ENCODE data around the gene ZBTB1.

Gene ZBTB1

GRCh38 chr14:64522591-64523355 is 18.2 kb downstream of the ZBTB1 start:
- H3K4me3 ChIP-seq (replicated peaks; ENCODE audit: low read depth, low read length): no peak overlapping the region
- TF ChIP-seq CTCF (IDR thresholded peaks at IDR 0.05; ENCODE audit: low read length, missing control alignments): no peak
- DNase-seq (ENCODE audit: low read depth): no peak

GRCh38 chr14:64525354-64525753 is 20.8 kb downstream of the ZBTB1 start:
- DNase-seq (ENCODE audit: low read depth): no peak
- no peak overlapping the region for H3K4me3 ChIP-seq (replicated peaks; ENCODE audit: low read depth, low read length)
- no peak for TF ChIP-seq CTCF (IDR thresholded peaks at IDR 0.05; ENCODE audit: low read length, missing control alignments)

GRCh38 chr14:64531567-64531966 is 27.0 kb downstream of the ZBTB1 start:
- no peak for DNase-seq (ENCODE audit: low read depth)
- TF ChIP-seq CTCF (IDR thresholded peaks at IDR 0.05; ENCODE audit: low read length, missing control alignments): no peak
- H3K4me3 ChIP-seq (replicated peaks; ENCODE audit: low read depth, low read length): no peak overlapping the region

GRCh38 chr14:64536488-64537245 is 32.1 kb downstream of the ZBTB1 start:
- no peak for TF ChIP-seq CTCF (IDR thresholded peaks at IDR 0.05; ENCODE audit: low read length, missing control alignments)
- DNase-seq (ENCODE audit: low read depth): peak; percentile 44
- H3K4me3 ChIP-seq (replicated peaks; ENCODE audit: low read depth, low read length): no peak overlapping the region

- DNase-seq (ENCODE audit: low read depth): peak; percentile 100
- peak; percentile 76 for TF ChIP-seq CTCF (IDR thresholded peaks at IDR 0.05; ENCODE audit: low read length, missing control alignments)
- H3K4me3 ChIP-seq (replicated peaks; ENCODE audit: low read depth, low read length): peak within 1 kb of the TSS; percentile 64
Measured at GRCh38 chr14:64540208-64541202, 35.9 kb downstream of the ZBTB1 start, which contains the start of gene HSPA2. Gene HSPA2, plus strand, starts transcription at chr14:64540741. Its CDS starts 109 bp downstream, at chr14:64540850.

GRCh38 chr14:64541261-64541971 is 36.8 kb downstream of the ZBTB1 start:
- TF ChIP-seq CTCF (IDR thresholded peaks at IDR 0.05; ENCODE audit: low read length, missing control alignments): no peak
- DNase-seq (ENCODE audit: low read depth): no peak
- no peak overlapping the region for H3K4me3 ChIP-seq (replicated peaks; ENCODE audit: low read depth, low read length)
